ENCODE measurements around the gene MTMR10. TPM values are rescaled to one million over a fixed set of nuclear protein-coding genes. Genes with fewer than 3 reads are reported as not detected.

Gene MTMR10
- total RNA-seq, 1 experiment from 2014 or later = 7.6 TPM

DNA sequence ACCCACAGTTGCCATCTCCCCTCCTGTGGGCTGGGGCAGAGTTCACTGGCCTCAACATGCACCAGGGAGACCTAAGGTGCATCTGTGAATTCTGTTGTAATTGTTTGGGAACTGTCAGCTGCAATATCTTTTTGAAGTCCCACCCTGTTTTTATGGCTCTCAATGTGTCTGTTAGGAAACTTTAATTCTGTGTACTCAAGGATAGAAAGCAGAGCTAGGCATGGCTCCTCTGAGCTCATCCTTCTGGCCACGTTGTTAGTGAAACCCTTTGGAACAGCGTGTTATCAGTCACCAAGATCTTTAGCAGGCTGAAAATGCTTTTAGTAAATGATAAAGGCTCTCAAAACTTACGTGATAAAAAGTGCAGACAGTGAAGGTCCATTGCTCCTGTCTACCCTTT is 33.6 kb upstream of the MTMR10 start:
- intact Hi-C loops (cut with micrococcal nuclease) = no loop called here
- POLR2A ChIA-PET (ENCODE audit: unreplicated experiment) = no interaction called here
- no peak for DNase-seq
- Histone ChIP-seq H3K4me2 (ENCODE audit: low read length) (no peak overlapping the region), H3K4me1 (ENCODE audit: insufficient read depth, low read length) (no peaks in the 10 kb centered on the region), H3K36me3 (ENCODE audit: low read depth, low read length) (no peaks in the 10 kb centered on the region), H3K9me3 (ENCODE audit: low read length) (no peaks in the 10 kb centered on the region), H3K9ac (ENCODE audit: low read length) (no peak overlapping the region), H3K9me2 (replicated peaks; ENCODE audit: low read length) (no peaks in the 10 kb centered on the region), H3K27ac (ENCODE audit: low read length) (no peak overlapping the region), H3K79me2 (ENCODE audit: low read length) (no peaks in the 10 kb centered on the region), H4K20me1 (ENCODE audit: low read length) (no peaks in the 10 kb centered on the region), H3K4me3 (ENCODE audit: low read length) (no peak overlapping the region), H2AFZ (ENCODE audit: low read length) (no peak overlapping the region), H3K27me3 (ENCODE audit: low read length) (peaks cover 33% of the 10 kb centered on the region), H3F3A (ENCODE audit: low read length, unreplicated experiment) (no peaks in the 10 kb centered on the region)
- ATAC-seq = no peak
- CTCF ChIA-PET = interaction anchor here (0.5 kb wide), 1 partner anchor 36 kb away, joined by 5 read pairs; no protein-coding TSS in a partner anchor
- TF ChIP-seq EZH2phosphoT487 (IDR thresholded peaks at IDR 0.05; ENCODE audit: borderline replicate concordance, low read length) = no peak
- no peak for TF ChIP-seq EZH2 (IDR thresholded peaks at IDR 0.05; ENCODE audit: low read length, unreplicated experiment)
- TF ChIP-seq, protein P1, sequence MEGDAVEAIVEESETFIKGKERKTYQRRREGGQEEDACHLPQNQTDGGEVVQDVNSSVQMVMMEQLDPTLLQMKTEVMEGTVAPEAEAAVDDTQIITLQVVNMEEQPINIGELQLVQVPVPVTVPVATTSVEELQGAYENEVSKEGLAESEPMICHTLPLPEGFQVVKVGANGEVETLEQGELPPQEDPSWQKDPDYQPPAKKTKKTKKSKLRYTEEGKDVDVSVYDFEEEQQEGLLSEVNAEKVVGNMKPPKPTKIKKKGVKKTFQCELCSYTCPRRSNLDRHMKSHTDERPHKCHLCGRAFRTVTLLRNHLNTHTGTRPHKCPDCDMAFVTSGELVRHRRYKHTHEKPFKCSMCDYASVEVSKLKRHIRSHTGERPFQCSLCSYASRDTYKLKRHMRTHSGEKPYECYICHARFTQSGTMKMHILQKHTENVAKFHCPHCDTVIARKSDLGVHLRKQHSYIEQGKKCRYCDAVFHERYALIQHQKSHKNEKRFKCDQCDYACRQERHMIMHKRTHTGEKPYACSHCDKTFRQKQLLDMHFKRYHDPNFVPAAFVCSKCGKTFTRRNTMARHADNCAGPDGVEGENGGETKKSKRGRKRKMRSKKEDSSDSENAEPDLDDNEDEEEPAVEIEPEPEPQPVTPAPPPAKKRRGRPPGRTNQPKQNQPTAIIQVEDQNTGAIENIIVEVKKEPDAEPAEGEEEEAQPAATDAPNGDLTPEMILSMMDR (conservative IDR thresholded peaks at IDR 0.05; ENCODE audit: low read depth, low read length) = no peak
- BruUV-seq (replicated peaks) = no TSS peak

DNA sequence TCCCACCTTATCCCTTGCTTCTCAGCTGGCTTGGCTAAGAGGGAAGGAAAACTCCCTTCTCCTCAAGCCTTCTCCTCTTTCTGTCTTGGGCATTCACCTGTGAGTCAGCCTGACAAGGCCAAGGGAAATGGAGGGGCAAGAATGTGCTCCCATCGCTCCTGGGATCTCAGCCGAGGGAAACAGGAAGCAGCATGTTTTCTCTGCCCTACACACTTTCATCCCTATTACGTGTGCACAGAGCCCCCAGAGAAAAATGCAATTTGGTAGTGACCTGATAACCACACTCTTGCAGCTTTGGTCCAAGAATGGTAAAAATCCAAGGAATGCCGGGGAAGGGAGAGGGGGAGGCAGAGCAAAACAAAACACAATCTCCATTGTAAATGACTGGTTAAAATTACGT is 32.9 kb upstream of the MTMR10 start:
- Histone ChIP-seq H3K27me3 (ENCODE audit: low read length) (peaks cover 27% of the 10 kb centered on the region), H3K4me3 (ENCODE audit: low read length) (no peak overlapping the region), H3K4me2 (ENCODE audit: low read length) (no peak overlapping the region), H3K9me2 (replicated peaks; ENCODE audit: low read length) (no peaks in the 10 kb centered on the region), H3K36me3 (ENCODE audit: low read depth, low read length) (no peaks in the 10 kb centered on the region), H4K20me1 (ENCODE audit: low read length) (no peaks in the 10 kb centered on the region), H3K9me3 (ENCODE audit: low read length) (no peaks in the 10 kb centered on the region), H3K4me1 (ENCODE audit: insufficient read depth, low read length) (no peaks in the 10 kb centered on the region), H3K9ac (ENCODE audit: low read length) (no peak overlapping the region), H3F3A (ENCODE audit: low read length, unreplicated experiment) (no peaks in the 10 kb centered on the region), H2AFZ (ENCODE audit: low read length) (0 out of 2 replicates have a peak overlapping the region, but pooled peaks have one; percentile 37), H3K79me2 (ENCODE audit: low read length) (no peaks in the 10 kb centered on the region), H3K27ac (ENCODE audit: low read length) (no peak overlapping the region)
- ChIA-PET CTCF (no interaction called here), POLR2A (ENCODE audit: unreplicated experiment) (no interaction called here)
- intact Hi-C loops (cut with micrococcal nuclease) = no loop called here
- ATAC-seq = peak; percentile 29; the same call in 1 of the 2 replicates
- peak; percentile 32 for DNase-seq
- no peak for TF ChIP-seq EZH2phosphoT487 (IDR thresholded peaks at IDR 0.05; ENCODE audit: borderline replicate concordance, low read length)
- TF ChIP-seq EZH2 (IDR thresholded peaks at IDR 0.05; ENCODE audit: low read length, unreplicated experiment) = no peak
- TF ChIP-seq, protein P1 (conservative IDR thresholded peaks at IDR 0.05; ENCODE audit: low read depth, low read length) = no peak
- no TSS peak for BruUV-seq (replicated peaks)

DNA sequence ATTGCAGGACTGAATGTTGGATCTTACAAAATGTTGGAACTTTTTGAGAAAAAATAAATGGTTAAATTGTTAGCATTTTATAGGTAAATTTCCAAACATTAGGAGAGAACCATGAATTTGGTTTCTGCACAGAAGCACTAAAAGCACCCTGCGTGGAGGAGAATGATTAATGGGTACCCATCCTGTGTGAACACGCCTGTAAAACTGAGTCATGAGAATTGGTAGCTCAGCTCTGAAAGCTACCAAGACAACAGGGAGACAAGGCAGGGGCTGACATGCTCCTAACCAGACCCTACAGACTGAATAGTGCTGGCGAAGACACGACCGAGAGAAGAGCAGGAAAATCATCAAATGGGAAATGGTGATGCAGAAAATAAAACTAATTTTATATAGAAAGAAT is 32.4 kb upstream of the MTMR10 start:
- BruUV-seq (replicated peaks) = no TSS peak
- DNase-seq = no peak

More for the DNA sequence above, 32.4 kb upstream of the MTMR10 start:
- no peaks in the 10 kb centered on the region for H3F3A ChIP-seq (ENCODE audit: low read length, unreplicated experiment)
- H3K9me3 ChIP-seq (ENCODE audit: low read length) = no peaks in the 10 kb centered on the region
- no peaks in the 10 kb centered on the region for H3K79me2 ChIP-seq (ENCODE audit: low read length)
- intact Hi-C loops (cut with micrococcal nuclease) = no loop called here
- no peaks in the 10 kb centered on the region for H3K36me3 ChIP-seq (ENCODE audit: low read depth, low read length)
- H3K4me2 ChIP-seq (ENCODE audit: low read length) = no peak overlapping the region
- TF ChIP-seq EZH2 (IDR thresholded peaks at IDR 0.05; ENCODE audit: low read length, unreplicated experiment) (no peak), EZH2phosphoT487 (IDR thresholded peaks at IDR 0.05; ENCODE audit: borderline replicate concordance, low read length) (no peak)
- TF ChIP-seq, protein P1 (conservative IDR thresholded peaks at IDR 0.05; ENCODE audit: low read depth, low read length) = no peak
- ChIA-PET POLR2A (ENCODE audit: unreplicated experiment) (no interaction called here), CTCF (no interaction called here)
- H3K9ac ChIP-seq (ENCODE audit: low read length) = no peak overlapping the region
- H3K27me3 ChIP-seq (ENCODE audit: low read length) = peaks cover 22% of the 10 kb centered on the region
- no peak overlapping the region for H2AFZ ChIP-seq (ENCODE audit: low read length)
- H3K4me3 ChIP-seq (ENCODE audit: low read length) = no peak overlapping the region
- no peaks in the 10 kb centered on the region for H4K20me1 ChIP-seq (ENCODE audit: low read length)
- no peak overlapping the region for H3K27ac ChIP-seq (ENCODE audit: low read length)
- H3K9me2 ChIP-seq (replicated peaks; ENCODE audit: low read length) = no peaks in the 10 kb centered on the region
- no peaks in the 10 kb centered on the region for H3K4me1 ChIP-seq (ENCODE audit: insufficient read depth, low read length)
- no peak for ATAC-seq

All from PC-3 (cell line).